Caco-2 (cell line): Measurements from ENCODE around the gene LARGE2. TPM values are rescaled to one million over a fixed set of nuclear protein-coding genes. Genes with fewer than 3 reads are reported as not detected.

ENCODE experiments used
- BruUV-seq: library from RNA; stranded (reverse); fragments of 400-500 nt; replicated peaks from 2 replicates; lab custom pipeline; 2021; lab: Mats Ljungman, UMichigan
- CTCF ChIA-PET: fragments of 300-600 bp; sonication (Branson Sonifier 250); formaldehyde crosslinking; loops from one replicate; lab custom pipeline; 2022; ENCODE audit warnings: antibody characterized with exemption; lab: Charles Lee
- POLR2A ChIA-PET: fragments of 300-600 bp; sonication (Branson Sonifier 250); formaldehyde crosslinking; loops from one replicate; lab custom pipeline; 2022; ENCODE audit warnings: antibody characterized with exemption; lab: Charles Lee
- DNase-seq, 2 experiments: peaks; one replicate each; pipeline versions ENCODE4 v3.0.0 to v3.0.0-alpha.2; 2020 to 2022
- H3K27me3 ChIP-seq: replicated peaks from 2 replicates; pipeline ENCODE4 v1.6.0; 2011; ENCODE audit warnings: low read length; ENCODE audit not compliant: control insufficient read depth, insufficient read depth
- H3K36me3 ChIP-seq: 2 replicates; pipeline ENCODE4 v1.5.1; 2011; ENCODE audit warnings: low read length; ENCODE audit not compliant: control insufficient read depth, insufficient read depth
- H3K4me1 ChIP-seq: fragments of 250-450 bp; sonication (Bioruptor Pico); 2 replicates; pipeline ENCODE4 v1.5.1; 2020; ENCODE audit warnings: mild to moderate bottlenecking
- H3K4me3 ChIP-seq: 2 replicates; pipeline ENCODE4 v1.5.1; 2011; ENCODE audit warnings: low read depth, mild to moderate bottlenecking, control low read depth, low read length
- H3K9me3 ChIP-seq: fragments of 250-450 bp; sonication (Bioruptor Pico); 2 replicates; pipeline ENCODE4 v1.5.1; 2020; ENCODE audit warnings: mild to moderate bottlenecking, moderate library complexity
- H3K27ac Mint-ChIP-seq: one replicate; pipeline ENCODE4 v1.8.0; 2022; ENCODE audit warnings: mixed read lengths; ENCODE audit not compliant: unreplicated experiment
- H3K27me3 Mint-ChIP-seq: one replicate; pipeline ENCODE4 v1.8.0; 2022; ENCODE audit warnings: mixed read lengths; ENCODE audit not compliant: insufficient read depth, unreplicated experiment
- H3K36me3 Mint-ChIP-seq: one replicate; pipeline ENCODE4 v1.8.0; 2022; ENCODE audit warnings: mild to moderate bottlenecking, mixed read lengths; ENCODE audit not compliant: insufficient read depth, unreplicated experiment
- H3K4me1 Mint-ChIP-seq: one replicate; pipeline ENCODE4 v1.8.0; 2022; ENCODE audit warnings: low read depth, mixed read lengths; ENCODE audit not compliant: unreplicated experiment
- H3K4me3 Mint-ChIP-seq: one replicate; pipeline ENCODE4 v1.8.0; 2022; ENCODE audit warnings: mild to moderate bottlenecking, moderate library complexity, mixed read lengths; ENCODE audit not compliant: unreplicated experiment
- H3K9me3 Mint-ChIP-seq: one replicate; pipeline ENCODE4 v1.8.0; 2022; ENCODE audit warnings: mixed read lengths; ENCODE audit not compliant: unreplicated experiment
- CTCF ChIP-seq, 2 experiments: fragments of 200-600 bp in 1 of 2; IDR thresholded peaks; 1 replicate in 1 of 2; 2 replicates in 1 of 2; pipeline versions ENCODE4 v1.5.1 to v1.8.0; 2011 to 2022; ENCODE audit warnings: antibody characterized with exemption in 1 of 2, control low read depth in 1 of 2, inconsistent platforms in 1 of 2, low read depth in 1 of 2, low read length in 1 of 2, mild to moderate bottlenecking in 1 of 2, moderate library complexity in 1 of 2; ENCODE audit not compliant: insufficient read depth in 1 of 2, severe bottlenecking in 1 of 2, unreplicated experiment in 1 of 2
- intact Hi-C: fragments of 100-400 bp; cut with micrococcal nuclease; formaldehyde crosslinking; loops from one replicate; pipeline ENCODE4 v1.10.0; 2022; ENCODE audit not compliant: unreplicated experiment
- total RNA-seq: library from RNA; stranded (reverse); gene quantifications from 2 replicates; pipeline ENCODE4 v1.2.3, GENCODE V29; 2022

LARGE2 gene
- total RNA-seq, 1 experiment from 2014 or later, result 67.4 TPM

GRCh38 chr11:45929486-45930030, 7.1 kb downstream of the LARGE2 start:
- intact Hi-C loops, result no loop called here
- POLR2A ChIA-PET, result no interaction called here
- peaks cover 1% of the 10 kb centered on the region for H3K36me3 ChIP-seq

GRCh38 chr11:45930031-45930794, 7.8 kb downstream of the LARGE2 start:
- no peak for TF ChIP-seq CTCF (IDR thresholded peaks at IDR 0.05; ENCODE audit: insufficient read depth in 1 of 2, low read depth in 1 of 2, low read length in 1 of 2, severe bottlenecking in 1 of 2, unreplicated experiment in 1 of 2)
- H3K9me3 ChIP-seq, result no peaks in the 10 kb centered on the region
- no peaks in the 10 kb centered on the region for H3K27me3 ChIP-seq
- peaks cover 1% of the 10 kb centered on the region for H3K36me3 ChIP-seq
- POLR2A ChIA-PET, result no interaction called here
- H3K9me3 Mint-ChIP-seq, result no peaks in the 10 kb centered on the region
- CTCF ChIA-PET, result interaction anchor here (0.5 to 1.0 kb wide), 4 partner anchors 34 to 76 kb away, joined by 3 to 6 read pairs (median 3); no protein-coding TSS in a partner anchor
- no peaks in the 10 kb centered on the region for H3K4me1 Mint-ChIP-seq
- intact Hi-C loops, result no loop called here
- DNase-seq, result no peak
- H3K4me1 ChIP-seq, result 0 out of 2 replicates have a peak, but pooled peaks cover 4% of the 10 kb centered on the region
- H3K4me3 Mint-ChIP-seq, result no peak overlapping the region
- no TSS peak for BruUV-seq
- H3K4me3 ChIP-seq, result no peak overlapping the region
- H3K27ac Mint-ChIP-seq, result no peak overlapping the region
- peaks cover 54% of the 10 kb centered on the region for H3K36me3 Mint-ChIP-seq
- no peaks in the 10 kb centered on the region for H3K27me3 Mint-ChIP-seq

More at GRCh38 chr11:45929486-45930030, 7.1 kb downstream of the LARGE2 start:
- Mint-ChIP-seq H3K27ac (no peak overlapping the region), H3K4me1 (peaks cover under 1% of the 10 kb centered on the region), H3K36me3 (peaks cover 58% of the 10 kb centered on the region), H3K9me3 (no peaks in the 10 kb centered on the region), H3K4me3 (no peak overlapping the region), H3K27me3 (no peaks in the 10 kb centered on the region)
- Histone ChIP-seq H3K27me3 (no peaks in the 10 kb centered on the region), H3K4me1 (0 out of 2 replicates have a peak, but pooled peaks cover 4% of the 10 kb centered on the region), H3K9me3 (no peaks in the 10 kb centered on the region), H3K4me3 (no peak overlapping the region)
- TF ChIP-seq CTCF (IDR thresholded peaks at IDR 0.05; ENCODE audit: insufficient read depth in 1 of 2, low read depth in 1 of 2, low read length in 1 of 2, severe bottlenecking in 1 of 2, unreplicated experiment in 1 of 2), result no peak
- CTCF ChIA-PET, result interaction anchor here (0.6 to 0.7 kb wide), 2 partner anchors 35 to 103 kb away, joined by 3 read pairs; no protein-coding TSS in a partner anchor
- no peak for DNase-seq
- no TSS peak for BruUV-seq

- Histone ChIP-seq H3K4me3 (no peak overlapping the region), H3K4me1 (0 out of 2 replicates have a peak, but pooled peaks cover 4% of the 10 kb centered on the region), H3K36me3 (peaks cover 1% of the 10 kb centered on the region; the same call in 1 of the 2 replicates), H3K27me3 (no peaks in the 10 kb centered on the region), H3K9me3 (no peaks in the 10 kb centered on the region)
- no peak for DNase-seq
- no peaks in the 10 kb centered on the region for H3K27me3 Mint-ChIP-seq
- H3K9me3 Mint-ChIP-seq, result no peaks in the 10 kb centered on the region
- intact Hi-C loops, result no loop called here
- POLR2A ChIA-PET, result no interaction called here
- no peak overlapping the region for H3K4me3 Mint-ChIP-seq
- no peak overlapping the region for H3K27ac Mint-ChIP-seq
- CTCF ChIA-PET, result interaction anchor here (0.5 to 1.0 kb wide), 3 partner anchors 52 to 75 kb away, joined by 3 to 6 read pairs (median 3); no protein-coding TSS in a partner anchor
- no peak for TF ChIP-seq CTCF (IDR thresholded peaks at IDR 0.05; ENCODE audit: insufficient read depth in 1 of 2, low read depth in 1 of 2, low read length in 1 of 2, severe bottlenecking in 1 of 2, unreplicated experiment in 1 of 2)
- no TSS peak for BruUV-seq
- no peaks in the 10 kb centered on the region for H3K4me1 Mint-ChIP-seq
- peaks cover 51% of the 10 kb centered on the region for H3K36me3 Mint-ChIP-seq
Measured at GRCh38 chr11:45930951-45931570, 8.6 kb downstream of the LARGE2 start.
